GM12878 (cell line): ENCODE data around the gene MTF2. TPM values are rescaled to one million over a fixed set of nuclear protein-coding genes. Genes with fewer than 3 reads are reported as not detected.

ENCODE experiments used
- ATAC-seq: fragments of 200-7000 bp; cut with Tn5 transposase; 3 replicates; pipeline ENCODE4 v1.9.1; 2020; ENCODE audit warnings: mild to moderate bottlenecking, moderate library complexity
- BruUV-seq: library from RNA; stranded (reverse); fragments of 400-500 nt; replicated peaks from 2 replicates; lab custom pipeline; 2021; lab: Mats Ljungman, UMichigan
- CTCF ChIA-PET: fragments of 300-600 bp; sonication (Branson Sonifier 250); formaldehyde crosslinking; extraction: SDS; loops from one replicate; lab custom pipeline; 2021; ENCODE audit warnings: inconsistent platforms; lab: Yijun Ruan, JAX
- POLR2A ChIA-PET: fragments of 350-600 bp; formaldehyde crosslinking; extraction: SDS; loops from one replicate; lab custom pipeline; 2021; ENCODE audit warnings: inconsistent platforms; lab: Charles Lee
- RAD21 ChIA-PET: fragments of 300-600 bp; sonication (Branson Sonifier 250); formaldehyde crosslinking; loops from one replicate; lab custom pipeline; 2023; ENCODE audit warnings: antibody characterized with exemption; ENCODE audit not compliant: unreplicated experiment; lab: Charles Lee
- SMC1A ChIA-PET: fragments of 300-600 bp; sonication (Branson Sonifier 250); formaldehyde crosslinking; loops from one replicate; lab custom pipeline; 2023; ENCODE audit not compliant: unreplicated experiment, uncharacterized antibody; lab: Charles Lee
- DNase-seq: peaks from one replicate; pipeline ENCODE4 v3.0.0-alpha.2; 2011; ENCODE audit warnings: low read depth, low spot score
- FAIRE-seq: peaks from 3 replicates; lab custom pipeline; 2011; peaks lifted over from hg19 to GRCh38; lab: Jason Lieb, UNC
- H2AFZ ChIP-seq: 2 replicates; pipeline ENCODE4 v1.6.0; 2011; ENCODE audit warnings: low read depth, low read length, control low read depth; ENCODE audit not compliant: control insufficient read depth
- H3K27ac ChIP-seq: 2 replicates; pipeline ENCODE4 v1.5.1; 2011; ENCODE audit warnings: control low read depth; ENCODE audit not compliant: control insufficient read depth, insufficient read depth
- H3K27me3 ChIP-seq, 2 experiments: replicated peaks in 1 of 2; 2 replicates each; pipeline versions ENCODE4 v1.6.0 to v1.6.1; 2011; ENCODE audit warnings: low read length in 1 of 2; ENCODE audit not compliant: control insufficient read depth in 2 of 2, insufficient read depth in 2 of 2
- H3K36me3 ChIP-seq, 2 experiments: 2 replicates each; pipeline ENCODE4 v1.5.1; 2011; ENCODE audit warnings: low read length in 1 of 2; ENCODE audit not compliant: control insufficient read depth in 2 of 2, insufficient read depth in 2 of 2
- H3K4me1 ChIP-seq: 2 replicates; pipeline ENCODE4 v1.6.1; 2011; ENCODE audit warnings: mild to moderate bottlenecking, low read length, moderate library complexity, mixed read lengths; ENCODE audit not compliant: control insufficient read depth, insufficient read depth
- H3K4me2 ChIP-seq: 2 replicates; pipeline ENCODE4 v1.6.0; 2011; ENCODE audit warnings: control low read depth; ENCODE audit not compliant: control insufficient read depth, insufficient read depth
- H3K4me3 ChIP-seq: fragments of 200-600 bp; sonication (generic); 2 replicates; pipeline ENCODE4 v1.5.1; 2016
- H3K79me2 ChIP-seq: 2 replicates; pipeline ENCODE4 v1.6.0; 2011; ENCODE audit warnings: low read length; ENCODE audit not compliant: control insufficient read depth, insufficient read depth
- H3K9ac ChIP-seq: 2 replicates; pipeline ENCODE4 v1.8.0; 2011; ENCODE audit warnings: low read length, control low read depth, mixed read lengths; ENCODE audit not compliant: control insufficient read depth, insufficient read depth
- H3K9me3 ChIP-seq: replicated peaks from 3 replicates; pipeline ENCODE4 v1.5.1; 2011; ENCODE audit warnings: mild to moderate bottlenecking, low read length; ENCODE audit not compliant: control insufficient read depth, insufficient read depth
- H4K20me1 ChIP-seq: 2 replicates; pipeline ENCODE4 v1.6.0; 2011; ENCODE audit not compliant: control insufficient read depth, insufficient read depth
- BRCA1 ChIP-seq: IDR thresholded peaks from 2 replicates; pipeline ENCODE4 v1.6.1; 2011; ENCODE audit warnings: low read depth, low read length, improper control_type of control experiment
- KAT2A ChIP-seq: conservative IDR thresholded peaks from 2 replicates; pipeline ENCODE4 v1.6.1; 2011; ENCODE audit warnings: low read depth, low read length; ENCODE audit not compliant: control insufficient read depth
- MTA3 ChIP-seq: IDR thresholded peaks from 2 replicates; pipeline ENCODE4 v1.6.1; 2012; ENCODE audit warnings: low read length, inconsistent platforms, borderline replicate concordance
- POU2F2 ChIP-seq: IDR thresholded peaks from 3 replicates; pipeline ENCODE4 v1.6.1; 2011; ENCODE audit warnings: low read depth, mild to moderate bottlenecking, low read length, borderline replicate concordance
- WGBS: methylation state at CpG from one replicate; pipeline ENCODE4 v1.1.6; 2016; ENCODE audit warnings: low lambda C conversion rate; ENCODE audit not compliant: insufficient replicate concordance, insufficient coverage; ENCODE audit errors: missing lambda C conversion rate; 5-methylcytosine and 5-hydroxymethylcytosine counted together
- in situ Hi-C: fragments of 300-500 bp; cut with MboI; formaldehyde crosslinking; loops from 9 replicates; pipeline ENCODE4 v1.14.3; 2018; ENCODE audit warnings: mixed read lengths
- intact Hi-C: fragments of 100-400 bp; cut with micrococcal nuclease; formaldehyde crosslinking; loops from one replicate; pipeline ENCODE4 v1.14.2; 2022; ENCODE audit not compliant: unreplicated experiment
- polyA plus RNA-seq, 11 experiments: library from polyadenylated mRNA; depleted of rRNA in 4 of 11; unstranded in 6 of 11; stranded (reverse) in 5 of 11; fragments of >200 nt; fragmentation: Nextera tagmentation in 4 of 11; fragmentation: Illumina TruSeq in 1 of 11; extraction: Ambion mirVana in 4 of 11; extraction: Trizol in 1 of 11; gene quantifications; 1 replicate in 1 of 11; 2 replicates in 10 of 11; pipeline versions ENCODE4 v1.2.1 to v1.2.3, GENCODE V29; 2011 to 2016; ENCODE audit warnings: inconsistent platforms in 2 of 11, missing spikeins in 2 of 11, low read depth in 1 of 11
- total RNA-seq, 4 experiments: library from RNA; depleted of rRNA in 3 of 4; stranded (reverse); fragments of >200 nt in 3 of 4; fragmentation: Illumina TruSeq in 1 of 4; extraction: Trizol in 1 of 4; gene quantifications; 2 replicates each; pipeline versions ENCODE4 v1.2.1 to v1.2.3, GENCODE V29; 2013 to 2021

Gene MTF2
- total and polyA plus RNA-seq, 10 of the 15 experiments (the other 5 are each of a cell fraction or from before 2014, with no cell fraction given), result 22.6 to 74.9 (median 42.8) TPM

GRCh38 chr1:93042187-93043056 lies 36.7 kb upstream of the MTF2 start (continued):
- TF ChIP-seq KAT2A, result no peak
- TF ChIP-seq POU2F2, result no peak
- no peak for TF ChIP-seq BRCA1

GRCh38 chr1:93043057-93043557 lies 36.0 kb upstream of the MTF2 start:
- Histone ChIP-seq H3K4me3 (peak overlapping the region; percentile 27; the same call in 1 of the 2 replicates), H3K4me2 (peak overlapping the region; percentile 43; the same call in 1 of the 2 replicates), H3K9ac (no peak overlapping the region), H3K27ac (peak overlapping the region; percentile 73), H3K9me3 (no peaks in the 10 kb centered on the region), H2AFZ (peak overlapping the region; percentile 96), H3K79me2 (no peaks in the 10 kb centered on the region), H3K27me3 (no peaks in the 10 kb centered on the region)
- no TSS peak for BruUV-seq
- ATAC-seq, result no peak
- CTCF ChIA-PET, result interaction anchor here (0.9 to 1.6 kb wide), 7 partner anchors 8 to 35 kb away, joined by 3 to 16 read pairs (median 3); no protein-coding TSS in a partner anchor
- intact Hi-C loops, result no loop called here
- RAD21 ChIA-PET, result interaction anchor here (0.7 to 2.1 kb wide), 2 partner anchors 9 to 18 kb away, joined by 4 to 7 read pairs; no protein-coding TSS in a partner anchor
- WGBS, result 85% methylated on average over 4 of the region's 4 CpGs
- POLR2A ChIA-PET, result interaction anchor here (0.7 to 0.8 kb wide), 2 partner anchors 9 to 130 kb away, joined by 3 to 4 read pairs; no protein-coding TSS in a partner anchor
- no peak for DNase-seq
- SMC1A ChIA-PET, result interaction anchor here (1.1 to 3.4 kb wide), 8 partner anchors 9 to 184 kb away, joined by 3 to 13 read pairs (median 4); no protein-coding TSS in a partner anchor
- TF ChIP-seq MTA3, result no peak
- TF ChIP-seq, all 136 proteins: peak for 0
- no peaks in the 10 kb centered on the region for H4K20me1 ChIP-seq
- FAIRE-seq, result no peak
- in situ Hi-C loops, result no loop called here
- peaks cover 11% of the 10 kb centered on the region for H3K4me1 ChIP-seq
- no peaks in the 10 kb centered on the region for H3K36me3 ChIP-seq
